C4-2B (cell line): ENCODE measurements around the gene EVA1A.

Experiments used
- ZFX ChIP-seq: fragments of 450-650 bp; IDR thresholded peaks from 2 replicates; pipeline ENCODE4 v1.6.1; 2017
- TF ChIP-seq, protein P1 (sequence below): fragments of 450-650 bp; conservative IDR thresholded peaks from 2 replicates; pipeline ENCODE4 v1.5.1; 2017; ENCODE audit warnings: mild to moderate bottlenecking

DNA sequence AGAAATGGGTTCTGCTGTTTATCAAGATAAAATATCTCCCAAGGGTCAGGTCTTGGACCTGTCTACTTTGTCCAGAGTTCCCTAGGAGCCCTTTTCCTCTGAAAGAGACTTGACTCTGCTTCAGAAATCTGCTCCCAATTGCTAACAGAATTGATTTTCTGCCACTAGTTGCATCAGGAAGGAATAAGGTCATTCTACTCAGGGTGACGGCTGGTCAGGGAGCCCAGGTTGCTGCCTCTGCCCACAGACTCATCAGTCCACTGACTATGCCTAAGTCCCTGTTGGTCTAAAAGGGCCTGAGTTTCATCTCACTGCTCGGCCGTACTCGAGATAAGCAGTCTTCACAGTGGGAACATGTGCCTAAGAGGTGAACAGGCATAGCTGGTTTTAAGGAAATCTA, 61.2 kb downstream of the EVA1A start:
- TF ChIP-seq, protein P1, sequence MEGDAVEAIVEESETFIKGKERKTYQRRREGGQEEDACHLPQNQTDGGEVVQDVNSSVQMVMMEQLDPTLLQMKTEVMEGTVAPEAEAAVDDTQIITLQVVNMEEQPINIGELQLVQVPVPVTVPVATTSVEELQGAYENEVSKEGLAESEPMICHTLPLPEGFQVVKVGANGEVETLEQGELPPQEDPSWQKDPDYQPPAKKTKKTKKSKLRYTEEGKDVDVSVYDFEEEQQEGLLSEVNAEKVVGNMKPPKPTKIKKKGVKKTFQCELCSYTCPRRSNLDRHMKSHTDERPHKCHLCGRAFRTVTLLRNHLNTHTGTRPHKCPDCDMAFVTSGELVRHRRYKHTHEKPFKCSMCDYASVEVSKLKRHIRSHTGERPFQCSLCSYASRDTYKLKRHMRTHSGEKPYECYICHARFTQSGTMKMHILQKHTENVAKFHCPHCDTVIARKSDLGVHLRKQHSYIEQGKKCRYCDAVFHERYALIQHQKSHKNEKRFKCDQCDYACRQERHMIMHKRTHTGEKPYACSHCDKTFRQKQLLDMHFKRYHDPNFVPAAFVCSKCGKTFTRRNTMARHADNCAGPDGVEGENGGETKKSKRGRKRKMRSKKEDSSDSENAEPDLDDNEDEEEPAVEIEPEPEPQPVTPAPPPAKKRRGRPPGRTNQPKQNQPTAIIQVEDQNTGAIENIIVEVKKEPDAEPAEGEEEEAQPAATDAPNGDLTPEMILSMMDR = no peak
- TF ChIP-seq ZFX = no peak
